ENCODE data around the gene LGR5.
A peak's percentile ranks its signal among the peaks of the same experiment; 100 is the strongest.

LGR5 gene

GRCh38 chr12:71440345-71440762 is 756 bp downstream of the LGR5 start:
- no peak for DNase-seq

DNA sequence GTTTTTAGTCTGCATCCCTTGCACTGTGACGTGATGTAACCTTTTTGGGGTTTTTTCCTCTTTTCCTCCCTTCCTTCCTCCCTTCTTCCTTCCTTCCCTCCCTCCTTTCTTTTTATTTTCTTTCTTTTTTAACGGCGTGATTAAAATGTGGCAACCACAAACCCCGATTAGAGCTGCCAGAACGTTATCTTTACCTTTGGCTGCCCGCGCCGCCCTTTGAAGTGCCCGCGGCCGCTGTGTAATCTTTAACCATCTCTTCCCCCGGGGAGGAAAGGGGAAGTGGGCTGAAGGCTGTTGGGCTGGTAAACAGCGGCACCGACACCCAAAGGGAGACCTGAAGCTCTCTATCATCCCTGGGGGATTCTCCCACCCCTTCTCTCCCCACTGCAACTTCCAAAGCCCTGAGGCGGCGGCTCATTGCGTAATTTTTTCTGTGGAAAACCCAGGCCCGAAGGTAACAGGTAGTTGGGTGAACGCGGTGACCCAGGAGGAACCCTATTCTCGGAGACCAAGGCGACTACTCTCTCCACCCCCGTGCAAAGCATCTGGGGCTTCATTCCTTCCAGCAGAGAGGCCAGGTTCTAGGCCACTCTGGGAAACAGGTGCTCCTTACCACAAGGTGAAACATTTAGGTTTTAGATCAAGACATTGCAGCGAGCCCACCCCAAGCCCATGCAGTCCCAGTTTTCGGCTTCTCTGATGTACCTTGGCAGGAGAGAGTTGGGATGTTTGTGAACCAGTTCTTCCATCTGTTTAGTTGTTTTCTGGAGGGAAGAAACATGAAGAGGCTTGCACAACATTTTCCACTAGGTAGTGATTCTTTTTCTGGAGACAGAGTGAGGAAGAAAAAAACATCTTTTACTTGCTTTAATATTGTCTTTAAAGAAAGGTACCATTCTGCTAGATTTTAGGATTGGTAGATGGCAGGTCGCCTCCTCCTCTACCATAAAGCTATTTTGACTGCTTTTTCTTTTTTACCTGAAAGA is 1.5 kb downstream of the LGR5 start:
- no peak for DNase-seq

DNA sequence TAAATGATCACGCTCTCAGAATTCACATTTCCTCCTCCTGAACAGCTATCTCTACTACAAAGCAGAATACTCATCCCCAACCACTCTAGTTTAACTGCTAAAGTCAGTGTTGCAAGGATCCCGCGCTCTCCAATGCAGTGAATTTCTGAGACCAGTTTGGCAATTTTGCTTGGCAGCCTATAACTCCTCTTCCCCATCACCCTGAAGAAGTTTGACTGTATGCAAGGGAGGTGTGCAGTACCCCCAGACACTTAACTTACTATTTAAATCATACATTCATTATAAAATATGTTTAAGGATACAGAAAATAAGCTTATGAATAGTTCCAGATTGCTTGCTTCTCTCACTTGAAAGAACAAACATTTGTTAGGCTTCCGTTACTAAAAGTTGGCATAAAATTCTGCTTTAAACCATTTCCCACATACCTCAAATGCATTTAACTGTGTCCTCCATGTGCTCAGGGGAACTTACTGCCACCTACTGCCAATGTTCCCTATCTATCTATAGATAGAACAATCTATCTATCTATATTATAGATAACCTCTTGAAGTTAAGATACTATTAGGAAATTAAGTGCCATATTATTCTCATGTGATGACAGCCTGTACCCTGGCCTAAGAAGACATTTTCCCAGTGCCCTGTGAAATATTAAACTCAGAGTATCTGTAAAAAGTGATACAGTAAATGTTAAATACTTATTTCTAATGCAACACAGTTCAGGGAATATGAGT is 2.4 kb downstream of the LGR5 start:
- DNase-seq, result no peak

DNA sequence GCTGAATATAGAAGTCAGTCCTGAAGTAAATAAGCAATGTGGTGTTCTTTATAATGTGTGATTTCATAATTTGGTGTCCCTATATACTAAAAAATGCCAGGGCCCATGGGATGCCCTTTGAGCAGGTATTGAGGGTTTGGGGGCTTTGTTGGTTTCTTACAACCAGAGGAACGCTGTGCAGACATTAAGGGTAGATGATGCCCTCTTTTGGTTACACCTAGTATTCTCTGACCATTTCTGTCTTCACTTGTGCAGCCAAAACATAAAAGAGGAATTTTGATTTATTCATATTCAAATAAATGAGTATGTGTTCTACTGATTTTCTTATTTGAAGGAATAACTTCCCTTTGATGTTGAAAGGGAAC is 3.0 kb downstream of the LGR5 start:
- DNase-seq, result no peak

DNA sequence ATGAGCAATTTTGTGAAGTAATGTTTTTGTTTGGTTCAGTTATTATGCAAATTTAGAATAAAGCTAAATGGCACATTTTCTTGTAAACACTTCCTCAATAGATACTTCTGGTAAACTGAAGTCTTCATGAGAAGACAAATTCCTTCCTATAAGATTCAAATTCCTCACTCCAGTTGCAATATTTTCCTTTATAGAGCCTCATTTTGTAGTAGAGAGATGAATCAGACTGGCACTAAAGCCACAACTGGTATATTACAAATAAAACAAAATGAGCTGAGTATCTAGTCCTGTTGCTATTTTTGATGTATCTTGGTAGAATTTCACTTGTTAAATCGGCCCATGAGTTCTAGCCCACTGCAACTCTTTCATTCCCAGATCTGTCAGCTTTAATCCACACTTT is 5.5 kb downstream of the LGR5 start:
- DNase-seq, result no peak

- no peak for DNase-seq
Measured at GRCh38 chr12:71447691-71448132, 8.1 kb downstream of the LGR5 start.

GRCh38 chr12:71448150-71448581 is 8.6 kb downstream of the LGR5 start:
- no peak for DNase-seq

DNA sequence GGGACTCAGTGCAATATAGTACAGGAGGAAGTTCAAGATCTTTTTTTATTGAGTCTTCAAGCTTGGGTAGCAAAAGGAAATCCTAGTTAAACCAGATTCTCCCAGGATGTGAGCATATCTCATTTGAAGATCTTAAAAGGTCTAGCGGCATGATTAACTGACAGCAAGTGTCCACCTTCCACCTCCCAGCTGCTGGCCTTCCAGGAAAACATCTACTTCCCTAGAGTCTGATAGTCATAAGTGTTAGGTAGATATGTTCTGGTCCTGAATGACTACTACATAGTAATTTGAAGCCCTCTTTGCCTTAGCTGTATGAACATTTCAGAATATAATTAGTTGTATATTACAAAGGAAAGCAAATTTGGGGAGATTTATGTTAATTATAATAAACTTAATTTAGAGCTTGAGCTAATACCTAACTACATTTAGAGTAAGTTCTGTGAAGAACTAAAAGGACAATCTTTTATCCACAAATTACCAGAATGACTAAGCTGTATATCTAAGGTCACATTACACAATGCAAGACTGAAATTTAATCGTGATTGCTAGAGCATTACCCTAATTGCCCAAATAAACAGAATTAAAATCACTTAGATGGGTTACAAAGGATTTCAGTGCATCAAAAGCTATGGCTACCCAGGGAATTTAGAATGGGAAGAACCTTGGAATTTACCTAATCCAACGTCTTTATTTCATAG is 9.9 kb downstream of the LGR5 start:
- peak; percentile 36 to 57 for DNase-seq

DNA sequence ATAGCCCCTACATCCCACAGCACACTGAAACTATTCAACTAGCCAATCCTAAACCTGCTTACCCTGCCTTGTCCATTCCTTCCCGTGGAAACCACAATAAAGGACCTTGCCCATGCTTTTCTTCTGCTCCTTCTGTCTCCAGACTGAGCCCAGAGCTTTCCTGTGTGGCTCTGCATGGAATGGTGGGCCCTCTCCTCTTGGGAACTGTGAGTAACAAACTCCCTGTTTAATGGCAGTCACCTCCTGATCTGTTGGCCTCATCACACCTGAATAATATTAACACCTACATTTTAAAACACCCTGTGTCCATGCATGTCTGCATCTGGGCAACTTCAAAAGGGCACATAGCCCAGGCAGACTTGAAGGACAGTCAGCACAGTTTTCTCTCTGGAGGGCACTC is 12.4 kb downstream of the LGR5 start:
- DNase-seq, result no peak

DNA sequence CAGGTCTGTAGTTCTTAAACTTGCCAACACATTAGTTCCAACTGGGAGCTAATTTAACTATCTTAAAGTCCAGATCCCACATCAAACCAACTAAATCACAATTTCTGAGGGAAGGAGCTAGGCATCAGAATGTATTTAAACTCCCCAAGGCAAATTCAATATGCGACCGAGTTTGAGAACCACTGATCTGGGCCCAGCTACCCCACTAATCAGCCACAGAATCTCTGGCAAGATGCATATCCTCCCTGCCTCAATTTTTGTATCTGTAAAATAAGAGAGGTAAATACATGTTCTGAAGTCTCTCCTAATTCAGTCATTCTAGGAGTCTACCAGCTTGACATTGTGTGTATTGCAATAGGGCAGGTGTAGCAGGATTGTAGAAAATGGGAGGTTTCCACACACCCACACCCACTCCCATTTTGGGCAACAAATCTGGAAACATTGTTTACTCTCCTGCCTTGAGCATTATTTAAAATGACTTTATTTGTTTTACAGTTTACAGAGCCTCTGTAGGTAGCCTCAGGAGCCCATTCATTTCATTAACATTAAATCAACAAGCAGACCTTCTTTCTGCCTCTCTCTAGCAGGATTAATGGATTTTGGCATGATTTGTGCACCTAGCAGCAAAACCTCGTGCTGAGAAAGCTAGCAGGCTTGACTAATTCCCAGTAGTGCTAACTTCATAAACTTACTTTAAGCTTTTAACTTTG is 15.6 kb downstream of the LGR5 start:
- peak; percentile 79 to 84 for DNase-seq

DNA sequence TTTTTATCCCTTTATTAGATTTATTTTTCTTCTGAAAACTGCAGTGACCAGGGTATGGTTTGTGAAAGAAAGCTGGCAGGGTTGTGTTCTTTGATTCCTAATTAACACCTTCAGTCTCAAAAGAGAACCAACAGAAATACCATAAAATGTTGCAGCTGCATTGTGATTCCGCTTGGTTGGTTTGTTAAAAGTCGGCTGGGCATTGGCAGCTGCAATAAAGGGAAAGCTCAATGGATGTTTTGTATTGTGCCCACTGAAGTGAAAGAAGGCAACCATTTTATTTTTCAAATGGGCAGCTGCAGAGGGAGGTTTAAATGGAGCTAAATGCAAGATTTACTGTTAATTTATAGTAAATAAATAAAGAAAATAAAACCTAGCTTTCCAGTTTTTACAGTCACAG is 16.7 kb downstream of the LGR5 start:
- DNase-seq, result peak; percentile 73 to 78

DNA sequence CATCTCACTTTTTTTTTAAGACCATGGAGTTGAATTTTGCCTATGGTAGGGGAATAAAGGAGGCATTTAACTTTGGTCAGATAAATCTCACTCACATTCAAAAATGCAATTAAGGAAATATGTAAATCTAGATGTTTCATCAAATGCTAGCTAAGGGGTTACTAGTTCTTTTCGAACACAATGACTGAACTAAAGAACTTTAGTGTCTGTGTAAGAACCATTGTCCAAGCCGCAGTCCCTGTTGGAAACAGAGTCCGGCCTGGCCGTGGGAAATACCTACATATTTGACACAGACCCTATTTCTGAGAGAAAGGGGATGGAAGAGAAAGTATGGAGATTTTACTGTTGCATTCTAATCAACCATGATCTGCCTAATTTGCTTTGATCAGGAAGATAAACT is 17.4 kb downstream of the LGR5 start:
- DNase-seq, result no peak

DNA sequence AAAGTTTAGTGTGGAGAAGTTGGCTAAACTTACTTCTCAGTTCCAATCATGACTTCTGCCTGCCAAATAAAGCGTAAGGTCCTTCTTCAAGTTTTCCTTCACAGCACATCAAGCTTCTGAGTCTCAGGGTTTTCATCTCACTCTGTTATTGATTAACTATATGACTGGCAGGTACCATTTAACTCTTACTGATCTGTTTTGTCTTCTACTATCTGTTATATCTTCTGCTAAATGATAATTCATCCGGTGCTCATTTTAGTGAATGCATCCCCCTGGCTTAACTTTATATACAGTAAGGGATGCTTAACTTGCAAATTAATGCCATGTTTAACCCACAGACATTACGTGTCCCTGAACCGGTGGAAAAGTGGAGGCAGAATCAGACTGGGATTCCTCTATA is 20.7 kb downstream of the LGR5 start:
- DNase-seq, result no peak

DNA sequence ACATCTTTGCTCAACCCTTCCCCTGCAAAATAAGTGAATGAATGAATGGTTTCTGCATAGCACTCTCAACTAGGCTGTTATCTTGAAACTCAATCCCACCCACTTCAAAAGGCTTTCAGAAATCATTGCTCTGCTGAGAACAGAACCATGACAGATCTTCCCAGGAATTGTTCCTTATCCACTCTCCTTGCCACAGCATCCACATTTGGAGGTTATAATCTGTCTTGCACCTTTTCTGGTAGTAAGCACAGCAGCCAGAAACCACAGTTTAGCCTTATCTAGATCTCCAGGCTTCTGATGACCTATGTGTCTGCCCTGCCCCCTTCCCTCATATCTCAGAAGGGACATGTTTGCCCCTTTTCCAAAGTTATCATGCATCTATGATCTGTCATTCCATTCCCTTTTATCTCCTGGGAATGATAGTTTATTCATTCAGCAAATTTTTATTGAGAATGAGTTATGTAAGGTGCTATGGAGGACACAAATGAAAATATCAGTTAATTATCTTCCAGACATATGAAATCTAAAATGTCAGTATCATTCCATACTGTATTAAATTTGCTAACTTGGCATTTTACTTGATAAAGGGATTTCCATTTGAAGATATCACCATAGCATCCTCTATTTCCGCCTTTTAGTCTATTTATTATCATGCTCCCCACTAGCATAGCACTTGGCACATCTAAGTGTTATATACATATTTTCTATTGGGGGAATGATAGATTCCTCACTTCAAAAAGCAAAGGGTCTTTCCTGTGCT is 21.4 kb downstream of the LGR5 start:
- DNase-seq, result no peak

- no peak for DNase-seq
Measured at GRCh38 chr12:71461787-71462328, 22.3 kb downstream of the LGR5 start.

DNA sequence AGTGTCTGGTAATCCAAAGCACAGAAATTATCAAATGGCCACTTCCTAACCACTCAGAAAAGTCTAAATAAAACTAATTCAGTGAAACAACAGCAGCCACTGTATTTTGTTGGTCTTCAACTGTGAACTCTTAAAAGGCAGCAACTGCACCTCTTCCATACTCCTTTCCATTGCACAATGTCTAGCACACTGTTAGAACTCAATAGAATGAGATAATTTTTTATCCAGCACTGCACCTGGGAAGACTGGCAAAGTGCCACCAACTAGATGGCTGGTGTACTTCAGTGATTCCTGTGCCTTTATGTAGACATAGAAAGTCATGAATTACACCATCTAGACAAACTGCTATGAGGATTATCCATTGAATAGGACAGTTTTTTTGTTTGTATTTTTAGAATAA is 26.2 kb downstream of the LGR5 start:
- DNase-seq, result no peak

DNA sequence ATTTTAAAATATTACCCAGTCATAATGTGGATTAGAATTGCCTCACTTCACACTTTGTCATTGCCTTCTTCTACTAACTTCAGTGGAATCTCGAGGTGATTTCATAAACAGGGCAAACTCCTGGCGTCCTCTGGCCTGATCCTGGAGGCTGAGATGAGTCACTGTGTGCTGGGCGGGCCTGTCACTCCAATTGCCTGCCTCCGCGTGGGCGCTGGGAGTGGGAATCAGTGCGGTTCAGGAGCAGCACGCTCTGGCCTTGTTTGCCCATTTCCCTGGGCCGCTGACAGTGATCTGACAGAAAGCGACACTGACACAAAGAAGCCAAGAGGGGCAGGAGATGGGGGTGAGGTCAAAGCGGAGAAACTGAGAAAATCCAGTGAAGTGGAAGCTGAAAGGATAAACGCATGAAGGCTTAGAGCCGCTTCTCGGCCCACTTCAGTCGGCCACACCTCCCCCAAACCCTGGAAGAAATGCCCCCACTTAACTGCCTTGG is 29.7 kb downstream of the LGR5 start:
- DNase-seq, result no peak

- DNase-seq, result no peak
Measured at GRCh38 chr12:71472441-71472911, 32.9 kb downstream of the LGR5 start.

- DNase-seq, result no peak
Measured at GRCh38 chr12:71474791-71475190, 35.2 kb downstream of the LGR5 start.

- DNase-seq, result no peak
Measured at GRCh38 chr12:71475280-71475679, 35.7 kb downstream of the LGR5 start.

DNA sequence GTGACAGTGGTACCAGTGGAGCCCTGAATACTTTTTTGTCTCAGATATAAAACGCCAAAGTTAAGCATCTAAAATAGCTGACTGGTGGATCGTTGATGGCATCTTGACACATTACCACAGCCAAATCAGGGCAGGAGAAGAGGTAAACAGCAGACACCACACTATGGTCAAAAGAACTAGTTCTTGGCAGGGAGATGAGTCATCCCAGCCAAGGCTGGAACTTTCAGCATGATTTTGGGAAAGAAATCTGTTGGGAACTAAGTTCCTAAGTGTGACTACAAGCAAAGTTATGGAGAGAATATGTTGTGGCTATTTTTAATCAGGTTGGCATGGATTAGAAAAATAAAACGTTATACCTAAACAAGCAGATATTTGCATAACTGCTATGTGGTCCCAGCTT is 36.9 kb downstream of the LGR5 start:
- no peak for DNase-seq
